ENCODE data around the gene ZBTB39. TPM values are rescaled to one million over a fixed set of nuclear protein-coding genes. Genes with fewer than 3 reads are reported as not detected.

The ZBTB39 gene
- total RNA-seq, 1 donor from 2014 or later, result 6.4 TPM

- DNase-seq (ENCODE audit: extremely low spot score, unreplicated experiment), result no peak
- peaks cover 11% of the 10 kb centered on the region for H3K4me1 Mint-ChIP-seq (ENCODE audit: unreplicated experiment)
- peaks cover 42% of the 10 kb centered on the region for H3K27me3 Mint-ChIP-seq (ENCODE audit: unreplicated experiment)
- no peaks in the 10 kb centered on the region for H3K36me3 Mint-ChIP-seq (ENCODE audit: unreplicated experiment)
- TF ChIP-seq, protein P1, sequence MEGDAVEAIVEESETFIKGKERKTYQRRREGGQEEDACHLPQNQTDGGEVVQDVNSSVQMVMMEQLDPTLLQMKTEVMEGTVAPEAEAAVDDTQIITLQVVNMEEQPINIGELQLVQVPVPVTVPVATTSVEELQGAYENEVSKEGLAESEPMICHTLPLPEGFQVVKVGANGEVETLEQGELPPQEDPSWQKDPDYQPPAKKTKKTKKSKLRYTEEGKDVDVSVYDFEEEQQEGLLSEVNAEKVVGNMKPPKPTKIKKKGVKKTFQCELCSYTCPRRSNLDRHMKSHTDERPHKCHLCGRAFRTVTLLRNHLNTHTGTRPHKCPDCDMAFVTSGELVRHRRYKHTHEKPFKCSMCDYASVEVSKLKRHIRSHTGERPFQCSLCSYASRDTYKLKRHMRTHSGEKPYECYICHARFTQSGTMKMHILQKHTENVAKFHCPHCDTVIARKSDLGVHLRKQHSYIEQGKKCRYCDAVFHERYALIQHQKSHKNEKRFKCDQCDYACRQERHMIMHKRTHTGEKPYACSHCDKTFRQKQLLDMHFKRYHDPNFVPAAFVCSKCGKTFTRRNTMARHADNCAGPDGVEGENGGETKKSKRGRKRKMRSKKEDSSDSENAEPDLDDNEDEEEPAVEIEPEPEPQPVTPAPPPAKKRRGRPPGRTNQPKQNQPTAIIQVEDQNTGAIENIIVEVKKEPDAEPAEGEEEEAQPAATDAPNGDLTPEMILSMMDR (IDR thresholded peaks at IDR 0.05), result no peak
- H3K27ac Mint-ChIP-seq (ENCODE audit: unreplicated experiment), result no peak overlapping the region
- H3K4me3 Mint-ChIP-seq (ENCODE audit: unreplicated experiment), result no peak overlapping the region
- H3K9me3 Mint-ChIP-seq (ENCODE audit: unreplicated experiment), result no peaks in the 10 kb centered on the region
These were observed 5.4 kb upstream of the ZBTB39 start for GRCh38 chr12:57011438-57012424.

GRCh38 chr12:57010627-57011247 is 4.4 kb upstream of the ZBTB39 start:
- no peak for DNase-seq (ENCODE audit: extremely low spot score, unreplicated experiment)
- TF ChIP-seq, protein P1 (IDR thresholded peaks at IDR 0.05), result no peak
- Mint-ChIP-seq H3K27ac (ENCODE audit: unreplicated experiment) (no peak overlapping the region), H3K36me3 (ENCODE audit: unreplicated experiment) (no peaks in the 10 kb centered on the region), H3K4me3 (ENCODE audit: unreplicated experiment) (no peak overlapping the region), H3K9me3 (ENCODE audit: unreplicated experiment) (no peaks in the 10 kb centered on the region), H3K27me3 (ENCODE audit: unreplicated experiment) (peaks cover 35% of the 10 kb centered on the region), H3K4me1 (ENCODE audit: unreplicated experiment) (peaks cover 14% of the 10 kb centered on the region)

DNA sequence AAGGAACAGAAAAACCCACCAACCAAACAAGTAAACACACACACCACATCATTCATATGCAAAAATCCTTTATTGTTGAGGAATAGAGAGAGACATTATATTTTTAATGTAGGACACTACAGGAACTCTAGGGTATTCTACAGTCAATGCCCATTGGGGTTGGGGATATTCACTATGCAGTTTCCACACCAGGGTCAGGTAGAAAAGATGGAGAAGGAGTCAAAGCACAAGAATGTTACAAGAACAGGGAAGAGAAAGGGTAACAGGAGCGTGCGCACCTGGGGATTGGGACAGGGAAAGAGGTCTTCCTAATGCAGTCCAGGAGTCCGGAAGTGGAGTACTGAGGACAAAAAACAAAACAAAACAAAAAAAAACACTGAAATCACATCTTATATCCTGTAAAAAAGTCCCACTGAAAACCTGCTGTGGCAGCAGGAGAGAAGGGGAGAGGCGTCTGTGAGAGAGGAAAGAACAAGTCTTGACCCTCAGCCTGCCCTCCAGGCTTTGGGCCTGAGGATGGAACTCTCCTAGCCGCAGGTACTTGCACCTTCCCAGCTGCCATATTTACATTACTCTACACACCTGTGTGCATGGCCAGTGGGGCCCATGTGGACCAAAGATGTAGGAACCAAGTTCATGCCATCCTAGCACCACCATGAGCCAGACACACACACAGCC is 3.7 kb upstream of the ZBTB39 start:
- Mint-ChIP-seq H3K4me1 (ENCODE audit: unreplicated experiment) (peaks cover 20% of the 10 kb centered on the region), H3K27me3 (ENCODE audit: unreplicated experiment) (peaks cover 29% of the 10 kb centered on the region), H3K36me3 (ENCODE audit: unreplicated experiment) (no peaks in the 10 kb centered on the region), H3K9me3 (ENCODE audit: unreplicated experiment) (no peaks in the 10 kb centered on the region), H3K4me3 (ENCODE audit: unreplicated experiment) (no peak overlapping the region), H3K27ac (ENCODE audit: unreplicated experiment) (no peak overlapping the region)
- TF ChIP-seq, protein P1 (IDR thresholded peaks at IDR 0.05), result no peak
- no peak for DNase-seq (ENCODE audit: extremely low spot score, unreplicated experiment)

- H3K27ac Mint-ChIP-seq (ENCODE audit: unreplicated experiment), result no peak overlapping the region
- no peak for DNase-seq (ENCODE audit: extremely low spot score, unreplicated experiment)
- peaks cover 10% of the 10 kb centered on the region for H3K36me3 Mint-ChIP-seq (ENCODE audit: unreplicated experiment)
- H3K27me3 Mint-ChIP-seq (ENCODE audit: unreplicated experiment), result peaks cover 11% of the 10 kb centered on the region
- peak overlapping the region; percentile 33 for H3K4me3 Mint-ChIP-seq (ENCODE audit: unreplicated experiment)
- peaks cover 22% of the 10 kb centered on the region for H3K4me1 Mint-ChIP-seq (ENCODE audit: unreplicated experiment)
- no peaks in the 10 kb centered on the region for H3K9me3 Mint-ChIP-seq (ENCODE audit: unreplicated experiment)
- TF ChIP-seq, protein P1 (IDR thresholded peaks at IDR 0.05), result peak; percentile 70
These were observed 1.8 kb upstream of the ZBTB39 start for GRCh38 chr12:57008178-57008577.
